Astrocyte (in vitro differentiated cells and primary cell): ENCODE results near the gene PPP2R2B. TPM values are rescaled to one million over a fixed set of nuclear protein-coding genes. Genes with fewer than 3 reads are reported as not detected.

Experiments
- DNase-seq: peaks from one replicate; pipeline ENCODE4 v3.0.0-alpha.2; 2010; ENCODE audit warnings: low read depth
- FAIRE-seq: peaks from 2 replicates; lab custom pipeline; 2011; peaks lifted over from hg19 to GRCh38; lab: Jason Lieb, UNC
- H2AFZ ChIP-seq: 2 replicates; pipeline ENCODE4 v1.6.0; 2012; ENCODE audit warnings: low read depth, low read length, inconsistent platforms
- H3K27ac ChIP-seq: 2 replicates; pipeline ENCODE4 v1.5.1; 2011; ENCODE audit warnings: low read depth, low read length, inconsistent platforms
- H3K27me3 ChIP-seq: 2 replicates; pipeline ENCODE4 v1.6.0; 2011; ENCODE audit warnings: low read length, inconsistent platforms; ENCODE audit not compliant: insufficient read depth
- H3K36me3 ChIP-seq: 2 replicates; pipeline ENCODE4 v1.5.1; 2011; ENCODE audit warnings: low read length, inconsistent platforms; ENCODE audit not compliant: insufficient read depth
- H3K4me1 ChIP-seq: 2 replicates; pipeline ENCODE4 v1.5.1; 2011; ENCODE audit warnings: low read length, inconsistent platforms; ENCODE audit not compliant: insufficient read depth
- H3K4me2 ChIP-seq: 2 replicates; pipeline ENCODE4 v1.6.0; 2012; ENCODE audit warnings: low read length, inconsistent platforms
- H3K4me3 ChIP-seq: 2 replicates; pipeline ENCODE4 v1.5.1; 2011; ENCODE audit warnings: low read depth, mild to moderate bottlenecking, low read length, inconsistent platforms; ENCODE audit not compliant: insufficient read depth
- H3K79me2 ChIP-seq: 2 replicates; pipeline ENCODE4 v1.6.0; 2012; ENCODE audit warnings: mild to moderate bottlenecking, low read length, inconsistent platforms; ENCODE audit not compliant: insufficient read depth
- H3K9ac ChIP-seq: 2 replicates; pipeline ENCODE4 v1.6.0; 2012; ENCODE audit warnings: mild to moderate bottlenecking, low read length, inconsistent platforms
- H3K9me3 ChIP-seq: 2 replicates; pipeline ENCODE4 v1.5.1; 2012; ENCODE audit warnings: low read depth, mild to moderate bottlenecking, low read length, inconsistent platforms; ENCODE audit not compliant: insufficient read depth
- H4K20me1 ChIP-seq: 2 replicates; pipeline ENCODE4 v1.6.0; 2012; ENCODE audit warnings: low read length, inconsistent platforms; ENCODE audit not compliant: insufficient read depth
- H3K27ac Mint-ChIP-seq: one replicate; pipeline ENCODE4 v1.8.0; 2021; ENCODE audit warnings: mild to moderate bottlenecking, mixed read lengths; ENCODE audit not compliant: unreplicated experiment
- H3K27me3 Mint-ChIP-seq: one replicate; pipeline ENCODE4 v1.8.0; 2021; ENCODE audit warnings: low read depth, mixed read lengths; ENCODE audit not compliant: unreplicated experiment
- H3K36me3 Mint-ChIP-seq: one replicate; pipeline ENCODE4 v1.8.0; 2021; ENCODE audit warnings: low read depth, mixed read lengths; ENCODE audit not compliant: unreplicated experiment
- H3K4me1 Mint-ChIP-seq: one replicate; pipeline ENCODE4 v1.8.0; 2021; ENCODE audit warnings: low read depth, mixed read lengths; ENCODE audit not compliant: unreplicated experiment
- H3K4me3 Mint-ChIP-seq: one replicate; pipeline ENCODE4 v1.8.0; 2021; ENCODE audit warnings: mild to moderate bottlenecking, moderate library complexity, mixed read lengths; ENCODE audit not compliant: unreplicated experiment
- H3K9me3 Mint-ChIP-seq: one replicate; pipeline ENCODE4 v1.8.0; 2021; ENCODE audit warnings: mild to moderate bottlenecking, mixed read lengths; ENCODE audit not compliant: unreplicated experiment
- EZH2 ChIP-seq: IDR thresholded peaks from 2 replicates; pipeline ENCODE4 v1.6.1; 2012; ENCODE audit warnings: mild to moderate bottlenecking, low read length, inconsistent platforms; ENCODE audit not compliant: insufficient read depth
- total RNA-seq: library from RNA; stranded (reverse); gene quantifications from 2 replicates; pipeline ENCODE4 v1.2.1, GENCODE V29; 2021
- TF ChIP-seq, protein P1 (sequence below): IDR thresholded peaks from 2 replicates; pipeline ENCODE4 v1.5.1; 2011; ENCODE audit warnings: low read depth, mild to moderate bottlenecking, inconsistent platforms, low read length, moderate library complexity; ENCODE audit not compliant: insufficient read depth

The PPP2R2B gene
- total RNA-seq, 1 donor from 2014 or later: 5.2 TPM

GRCh38 chr5:146680846-146681584 is 197.5 kb downstream of the PPP2R2B start:
- Histone ChIP-seq H3K4me3 (no peak overlapping the region), H3K36me3 (no peaks in the 10 kb centered on the region), H3K27me3 (no peaks in the 10 kb centered on the region), H2AFZ (no peak overlapping the region), H4K20me1 (no peaks in the 10 kb centered on the region), H3K4me1 (no peaks in the 10 kb centered on the region), H3K27ac (no peak overlapping the region), H3K9me3 (no peaks in the 10 kb centered on the region), H3K79me2 (no peaks in the 10 kb centered on the region), H3K4me2 (no peak overlapping the region), H3K9ac (no peak overlapping the region)
- H3K4me1 Mint-ChIP-seq: no peaks in the 10 kb centered on the region
- no peaks in the 10 kb centered on the region for H3K27me3 Mint-ChIP-seq
- no peak for FAIRE-seq
- no peak overlapping the region for H3K4me3 Mint-ChIP-seq
- H3K27ac Mint-ChIP-seq: no peak overlapping the region
- no peaks in the 10 kb centered on the region for H3K36me3 Mint-ChIP-seq
- DNase-seq: no peak
- H3K9me3 Mint-ChIP-seq: no peaks in the 10 kb centered on the region
- TF ChIP-seq, protein P1, sequence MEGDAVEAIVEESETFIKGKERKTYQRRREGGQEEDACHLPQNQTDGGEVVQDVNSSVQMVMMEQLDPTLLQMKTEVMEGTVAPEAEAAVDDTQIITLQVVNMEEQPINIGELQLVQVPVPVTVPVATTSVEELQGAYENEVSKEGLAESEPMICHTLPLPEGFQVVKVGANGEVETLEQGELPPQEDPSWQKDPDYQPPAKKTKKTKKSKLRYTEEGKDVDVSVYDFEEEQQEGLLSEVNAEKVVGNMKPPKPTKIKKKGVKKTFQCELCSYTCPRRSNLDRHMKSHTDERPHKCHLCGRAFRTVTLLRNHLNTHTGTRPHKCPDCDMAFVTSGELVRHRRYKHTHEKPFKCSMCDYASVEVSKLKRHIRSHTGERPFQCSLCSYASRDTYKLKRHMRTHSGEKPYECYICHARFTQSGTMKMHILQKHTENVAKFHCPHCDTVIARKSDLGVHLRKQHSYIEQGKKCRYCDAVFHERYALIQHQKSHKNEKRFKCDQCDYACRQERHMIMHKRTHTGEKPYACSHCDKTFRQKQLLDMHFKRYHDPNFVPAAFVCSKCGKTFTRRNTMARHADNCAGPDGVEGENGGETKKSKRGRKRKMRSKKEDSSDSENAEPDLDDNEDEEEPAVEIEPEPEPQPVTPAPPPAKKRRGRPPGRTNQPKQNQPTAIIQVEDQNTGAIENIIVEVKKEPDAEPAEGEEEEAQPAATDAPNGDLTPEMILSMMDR: no peak
- no peak for TF ChIP-seq EZH2

- no peaks in the 10 kb centered on the region for H3K9me3 ChIP-seq
- no peaks in the 10 kb centered on the region for H3K9me3 Mint-ChIP-seq
- H3K9ac ChIP-seq: no peak overlapping the region
- H3K4me1 Mint-ChIP-seq: no peaks in the 10 kb centered on the region
- H3K4me3 ChIP-seq: no peak overlapping the region
- no peak overlapping the region for H2AFZ ChIP-seq
- no peaks in the 10 kb centered on the region for H3K79me2 ChIP-seq
- H3K4me3 Mint-ChIP-seq: no peak overlapping the region
- no peak overlapping the region for H3K4me2 ChIP-seq
- H3K27me3 ChIP-seq: no peaks in the 10 kb centered on the region
- H3K27ac ChIP-seq: no peak overlapping the region
- FAIRE-seq (no peak), DNase-seq (no peak)
- H3K36me3 ChIP-seq: no peaks in the 10 kb centered on the region
- no peaks in the 10 kb centered on the region for H3K36me3 Mint-ChIP-seq
- no peak overlapping the region for H3K27ac Mint-ChIP-seq
- H3K27me3 Mint-ChIP-seq: no peaks in the 10 kb centered on the region
- no peak for TF ChIP-seq EZH2
- TF ChIP-seq, protein P1: no peak
- no peaks in the 10 kb centered on the region for H4K20me1 ChIP-seq
- H3K4me1 ChIP-seq: no peaks in the 10 kb centered on the region
These were observed 202.9 kb downstream of the PPP2R2B start for GRCh38 chr5:146675636-146676035.

DNA sequence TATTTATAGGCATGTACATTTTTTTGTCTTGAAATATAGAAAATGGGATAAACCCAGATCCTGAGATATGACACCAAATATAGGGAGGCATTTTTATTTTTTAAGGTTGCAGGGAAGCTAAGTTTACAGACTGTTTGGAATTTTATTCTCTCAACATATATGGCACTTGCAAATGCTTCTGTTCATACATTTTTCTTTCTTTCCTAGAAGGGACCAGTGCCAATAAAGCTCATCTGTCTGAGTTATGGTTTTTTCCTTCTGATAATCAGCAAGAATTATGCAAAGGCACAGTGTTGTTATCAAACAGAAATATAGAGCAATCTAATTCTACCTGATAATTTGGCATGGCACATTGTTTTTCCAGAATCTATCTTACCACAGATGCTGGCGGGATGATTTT is 205.7 kb downstream of the PPP2R2B start:
- Mint-ChIP-seq H3K4me1 (no peaks in the 10 kb centered on the region), H3K27me3 (no peaks in the 10 kb centered on the region), H3K36me3 (no peaks in the 10 kb centered on the region), H3K27ac (no peak overlapping the region), H3K4me3 (no peak overlapping the region), H3K9me3 (no peaks in the 10 kb centered on the region)
- Histone ChIP-seq H3K27ac (no peak overlapping the region), H3K27me3 (no peaks in the 10 kb centered on the region), H3K4me1 (peaks cover 2% of the 10 kb centered on the region), H3K4me3 (no peak overlapping the region), H2AFZ (no peak overlapping the region), H3K9ac (no peak overlapping the region), H3K4me2 (no peak overlapping the region), H3K79me2 (no peaks in the 10 kb centered on the region), H3K9me3 (no peaks in the 10 kb centered on the region), H3K36me3 (no peaks in the 10 kb centered on the region), H4K20me1 (no peaks in the 10 kb centered on the region)
- no peak for FAIRE-seq
- TF ChIP-seq EZH2: no peak
- TF ChIP-seq, protein P1: no peak
- no peak for DNase-seq
